Endothelial cell of umbilical vein (primary cell): ENCODE measurements around the gene ZFYVE26. TPM values are rescaled to one million over a fixed set of nuclear protein-coding genes. Genes with fewer than 3 reads are reported as not detected.

Source experiments
- BruUV-seq: library from RNA; stranded (reverse); fragments of 400-500 nt; replicated peaks from 2 replicates; lab custom pipeline; 2021; lab: Mats Ljungman, UMichigan
- CTCF ChIA-PET: fragments of 300-600, 350-600 bp; sonication (Branson Sonifier 250); formaldehyde crosslinking; loops from one replicate; lab custom pipeline; 2021; ENCODE audit warnings: antibody characterized with exemption, inconsistent platforms; lab: Charles Lee
- POLR2A ChIA-PET: fragments of 300-600, 350-600 bp; sonication (Branson Sonifier 250); formaldehyde crosslinking; loops from one replicate; lab custom pipeline; 2021; ENCODE audit warnings: antibody characterized with exemption, inconsistent platforms; lab: Charles Lee
- DNase-seq: peaks from one replicate; pipeline ENCODE4 v3.0.0-alpha.2; 2011; ENCODE audit warnings: low read depth, low spot score
- FAIRE-seq: peaks from 2 replicates; lab custom pipeline; 2011; peaks lifted over from hg19 to GRCh38; lab: Jason Lieb, UNC
- H2AFZ ChIP-seq: 2 replicates; pipeline ENCODE4 v1.6.0; 2012; ENCODE audit warnings: low read depth, low read length, control low read depth, inconsistent platforms
- H3K27ac ChIP-seq: 2 replicates; pipeline ENCODE4 v1.5.1; 2011; ENCODE audit warnings: low read depth, mild to moderate bottlenecking, control low read depth, low read length, moderate library complexity; ENCODE audit not compliant: insufficient read depth
- H3K27me3 ChIP-seq, 2 experiments: 2 replicates each; pipeline versions ENCODE4 v1.6.0 to v1.6.1; 2011; ENCODE audit warnings: low read length in 2 of 2, mixed read lengths in 1 of 2; ENCODE audit not compliant: control insufficient read depth in 2 of 2, insufficient read depth in 2 of 2
- H3K36me3 ChIP-seq, 2 experiments: 2 replicates in 1 of 2; 3 replicates in 1 of 2; pipeline ENCODE4 v1.5.1; 2011; ENCODE audit warnings: low read length in 2 of 2, mild to moderate bottlenecking in 1 of 2, moderate library complexity in 1 of 2; ENCODE audit not compliant: control insufficient read depth in 2 of 2, insufficient read depth in 2 of 2; ENCODE audit errors: extremely low read depth in 1 of 2
- H3K4me1 ChIP-seq: 3 replicates; pipeline ENCODE4 v1.5.1; 2011; ENCODE audit warnings: mild to moderate bottlenecking, low read length; ENCODE audit not compliant: control insufficient read depth, insufficient read depth; ENCODE audit errors: extremely low read depth
- H3K4me2 ChIP-seq: 2 replicates; pipeline ENCODE4 v1.6.1; 2011; ENCODE audit warnings: low read length, control low read depth, mixed read lengths; ENCODE audit not compliant: insufficient read depth
- H3K4me3 ChIP-seq, 3 experiments: fragments of 200-600 bp in 1 of 3; sonication (generic), shearing (Covaris generic) in 1 of 3; replicated peaks in 1 of 3; 2 replicates each; pipeline ENCODE4 v1.5.1; 2011 to 2016; ENCODE audit warnings: control low read depth in 3 of 3, low read length in 3 of 3, mild to moderate bottlenecking in 2 of 3, inconsistent platforms in 1 of 3, low read depth in 1 of 3, moderate library complexity in 1 of 3; ENCODE audit not compliant: insufficient read depth in 1 of 3
- H3K79me2 ChIP-seq: 2 replicates; pipeline ENCODE4 v1.6.0; 2012; ENCODE audit warnings: low read length, inconsistent platforms; ENCODE audit not compliant: control insufficient read depth, insufficient read depth
- H3K9ac ChIP-seq: replicated peaks from 2 replicates; pipeline ENCODE3; 2011; ENCODE audit warnings: low read length, control low read depth; ENCODE audit not compliant: insufficient read depth; ENCODE audit errors: extremely low read depth
- H3K9me1 ChIP-seq: replicated peaks from 3 replicates; pipeline ENCODE4 v1.6.0; 2011; ENCODE audit warnings: mild to moderate bottlenecking, low read length; ENCODE audit not compliant: control insufficient read depth, insufficient read depth; ENCODE audit errors: extremely low read depth
- H3K9me3 ChIP-seq: replicated peaks from 2 replicates; pipeline ENCODE4 v1.5.1; 2012; ENCODE audit warnings: low read length, inconsistent platforms; ENCODE audit not compliant: control insufficient read depth, insufficient read depth
- H4K20me1 ChIP-seq: replicated peaks from 2 replicates; pipeline ENCODE3; 2011; ENCODE audit warnings: mild to moderate bottlenecking, low read length; ENCODE audit not compliant: control insufficient read depth, insufficient read depth; ENCODE audit errors: extremely low read depth
- CTCF ChIP-seq, 2 donors: IDR thresholded peaks; 1 replicate in 1 of 2; 2 replicates in 1 of 2; pipeline ENCODE4 v1.5.1; 2011; ENCODE audit warnings: low read length in 2 of 2, mild to moderate bottlenecking in 2 of 2, moderate library complexity in 2 of 2, control low read depth in 1 of 2, inconsistent platforms in 1 of 2, low read depth in 1 of 2; ENCODE audit not compliant: insufficient read depth in 1 of 2; ENCODE audit errors: extremely low read depth in 1 of 2
- EZH2 ChIP-seq: IDR thresholded peaks from 2 replicates; pipeline ENCODE4 v1.6.1; 2012; ENCODE audit warnings: borderline replicate concordance, low read depth, mild to moderate bottlenecking, moderate library complexity, low read length, inconsistent platforms; ENCODE audit not compliant: severe bottlenecking
- FOS ChIP-seq: IDR thresholded peaks from 2 replicates; pipeline ENCODE4 v1.6.1; 2011; ENCODE audit warnings: mild to moderate bottlenecking, low read length, moderate library complexity, borderline replicate concordance; ENCODE audit not compliant: insufficient read depth
- GATA2 ChIP-seq: IDR thresholded peaks from 2 replicates; pipeline ENCODE4 v1.7.0; 2011; ENCODE audit warnings: low read depth, mild to moderate bottlenecking, moderate library complexity, mixed read lengths, low read length; ENCODE audit not compliant: insufficient read length, insufficient read depth
- JUN ChIP-seq: IDR thresholded peaks from 2 replicates; pipeline ENCODE4 v1.6.1; 2011; ENCODE audit warnings: borderline replicate concordance, low read depth; ENCODE audit not compliant: insufficient read length, insufficient read depth
- MYC ChIP-seq: IDR thresholded peaks from one replicate; pipeline ENCODE4 v1.6.1; 2011; ENCODE audit warnings: mild to moderate bottlenecking, low read depth, low read length
- POLR2A ChIP-seq: IDR thresholded peaks from 2 replicates; pipeline ENCODE4 v1.6.1; 2012; ENCODE audit warnings: low read depth, mild to moderate bottlenecking, control low read depth, low read length
- POLR2AphosphoS5 ChIP-seq: IDR thresholded peaks from 2 replicates; pipeline ENCODE4 v1.6.1; 2012; ENCODE audit warnings: low read depth, mild to moderate bottlenecking, control low read depth, low read length, moderate library complexity; ENCODE audit not compliant: insufficient read depth
- dilution Hi-C: fragments of 300-500 bp; cut with MboI; formaldehyde crosslinking; loops from one replicate; pipeline ENCODE4 v1.15.0; 2019; ENCODE audit warnings: low sequenced_read_pairs; ENCODE audit not compliant: extremely low pct_ligation_motif_present
- intact Hi-C: fragments of 100-400 bp; cut with micrococcal nuclease; formaldehyde crosslinking; loops from one replicate; pipeline ENCODE4 v1.10.0; 2022
- polyA plus RNA-seq, 4 experiments: library from polyadenylated mRNA; depleted of rRNA in 3 of 4; stranded (reverse) in 3 of 4; unstranded in 1 of 4; fragments of >200 nt; gene quantifications; 2 replicates each; pipeline versions ENCODE4 v1.2.1 to v1.2.3, GENCODE V29; 2011 to 2012; ENCODE audit warnings: missing spikeins in 1 of 4
- total RNA-seq: library from RNA; stranded (reverse); gene quantifications from 2 replicates; pipeline ENCODE4 v1.2.3, GENCODE V29; 2021
- TF ChIP-seq, protein P1 (sequence below): IDR thresholded peaks from 2 replicates; pipeline ENCODE4 v1.6.1; 2011; ENCODE audit not compliant: insufficient read depth, insufficient read length

Gene ZFYVE26
- total and polyA plus RNA-seq, 2 donors (not counting 3 experiments of a cell fraction or from before 2014, with no cell fraction given): 15.3 to 26.3 TPM

DNA sequence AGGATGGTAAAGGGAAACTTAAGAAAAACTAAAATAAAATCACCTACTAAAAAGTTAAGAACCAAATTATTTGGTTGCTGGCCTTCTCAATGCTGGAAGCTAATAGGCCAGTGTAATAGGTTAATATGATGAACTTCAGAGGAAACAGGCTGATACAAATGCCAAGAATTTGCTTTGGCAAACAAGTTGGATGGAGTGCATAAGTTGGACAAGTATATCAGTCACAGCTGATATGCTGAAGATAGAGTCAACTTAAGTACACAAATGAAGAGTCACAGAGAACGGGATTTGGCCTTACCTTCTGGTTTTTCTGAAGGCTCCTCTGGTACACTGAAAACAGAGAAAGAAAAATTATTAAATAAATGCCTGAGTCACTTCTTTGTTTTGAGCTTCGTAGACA, 48.2 kb downstream of the ZFYVE26 start:
- no peaks in the 10 kb centered on the region for H3K79me2 ChIP-seq
- no peak overlapping the region for H3K4me3 ChIP-seq
- TF ChIP-seq MYC: no peak
- TF ChIP-seq FOS: no peak
- no peak for TF ChIP-seq GATA2
- TF ChIP-seq, protein P1, sequence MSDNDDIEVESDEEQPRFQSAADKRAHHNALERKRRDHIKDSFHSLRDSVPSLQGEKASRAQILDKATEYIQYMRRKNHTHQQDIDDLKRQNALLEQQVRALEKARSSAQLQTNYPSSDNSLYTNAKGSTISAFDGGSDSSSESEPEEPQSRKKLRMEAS: no peak
- no peak for TF ChIP-seq POLR2AphosphoS5
- no peak for TF ChIP-seq EZH2
- TF ChIP-seq JUN: no peak
- no peak for TF ChIP-seq CTCF (IDR thresholded peaks at IDR 0.05; ENCODE audit: extremely low read depth in 1 of 2, insufficient read depth in 1 of 2, low read depth in 1 of 2, low read length in 2 of 2)
- TF ChIP-seq POLR2A: no peak
- intact Hi-C loops: no loop called here
- no peak overlapping the region for H3K4me2 ChIP-seq
- no peak overlapping the region for H3K27ac ChIP-seq
- dilution Hi-C loops: no loop called here
- H3K9me1 ChIP-seq: no peaks in the 10 kb centered on the region
- H2AFZ ChIP-seq: no peak overlapping the region
- BruUV-seq: no TSS peak
- no peaks in the 10 kb centered on the region for H3K4me1 ChIP-seq
- ChIA-PET POLR2A (no interaction called here), CTCF (no interaction called here)
- FAIRE-seq: no peak
- H3K36me3 ChIP-seq: peaks cover 26 to 48% of the 10 kb centered on the region in 2 experiments
- no peaks in the 10 kb centered on the region for H3K9me3 ChIP-seq
- H3K9ac ChIP-seq: no peak overlapping the region
- no peaks in the 10 kb centered on the region for H3K27me3 ChIP-seq
- no peaks in the 10 kb centered on the region for H4K20me1 ChIP-seq
- DNase-seq: no peak
